ENCODE measurements around the gene E2F3. TPM values are rescaled to one million over a fixed set of nuclear protein-coding genes. Genes with fewer than 3 reads are reported as not detected.

E2F3 gene
- total RNA-seq, result 10 to 100 TPM; 16.0 to 17.0 TPM

GRCh38 chr6:20401205-20402091 is at the start of gene E2F3:
TSS of gene E2F3 (plus strand) at chr6:20401879. CDS start at chr6:20402233, 354 bp downstream.
- peak; percentile 77 for ATAC-seq
- no peaks in the 10 kb centered on the region for H3K27me3 Mint-ChIP-seq
- H3K9me3 Mint-ChIP-seq, result no peaks in the 10 kb centered on the region
- POLR2A ChIA-PET, result interaction anchor here (1.5 to 5.9 kb wide), 4 partner anchors 34 to 141 kb away, joined by 4 to 60 read pairs (median 7); no protein-coding TSS in a partner anchor
- intact Hi-C loops (cut with micrococcal nuclease), result loop anchor here (2.0 to 5.0 kb wide), 2 partner anchors 83 to 109 kb away; no protein-coding TSS in a partner anchor
- H3K4me3 Mint-ChIP-seq, result peak within 1 kb of the TSS; percentile 86
- TF ChIP-seq CTCF (IDR thresholded peaks at IDR 0.05), result no peak
- CTCF ChIA-PET, result interaction anchor here (1.0 to 1.4 kb wide), 2 partner anchors 34 to 110 kb away, joined by 3 to 4 read pairs; no protein-coding TSS in a partner anchor
- peak; percentile 100 for DNase-seq
- peaks cover 17% of the 10 kb centered on the region for H3K36me3 Mint-ChIP-seq (ENCODE audit: low read depth)
- peak within 1 kb of the TSS; percentile 99 for H3K27ac Mint-ChIP-seq
- peaks cover 24% of the 10 kb centered on the region for H3K4me1 Mint-ChIP-seq (ENCODE audit: low read depth)

- TF ChIP-seq CTCF (IDR thresholded peaks at IDR 0.05), result no peak
- ChIA-PET CTCF (interaction anchor here (1.4 kb wide), 1 partner anchor 11 kb away, joined by 4 read pairs; no protein-coding TSS in a partner anchor), POLR2A (interaction anchor here (1.1 kb wide), 1 partner anchor 32 kb away, joined by 3 read pairs; no protein-coding TSS in a partner anchor)
- Mint-ChIP-seq H3K27me3 (no peaks in the 10 kb centered on the region), H3K4me3 (no peak overlapping the region), H3K9me3 (peaks cover 5% of the 10 kb centered on the region), H3K27ac (no peak overlapping the region), H3K36me3 (ENCODE audit: low read depth) (no peaks in the 10 kb centered on the region), H3K4me1 (ENCODE audit: low read depth) (peaks cover 9% of the 10 kb centered on the region)
- ATAC-seq (peak; percentile 79), DNase-seq (peak; percentile 36)
- intact Hi-C loops (cut with micrococcal nuclease), result no loop called here
These were observed 49.3 kb upstream of the E2F3 start for GRCh38 chr6:20352346-20352745.

GRCh38 chr6:20353134-20353533 is 48.5 kb upstream of the E2F3 start:
- intact Hi-C loops (cut with micrococcal nuclease), result no loop called here
- DNase-seq (no peak), ATAC-seq (no peak)
- Mint-ChIP-seq H3K9me3 (peaks cover 5% of the 10 kb centered on the region), H3K4me1 (ENCODE audit: low read depth) (peaks cover 9% of the 10 kb centered on the region), H3K27ac (no peak overlapping the region), H3K36me3 (ENCODE audit: low read depth) (no peaks in the 10 kb centered on the region), H3K27me3 (no peaks in the 10 kb centered on the region), H3K4me3 (no peak overlapping the region)
- no peak for TF ChIP-seq CTCF (IDR thresholded peaks at IDR 0.05)
- ChIA-PET POLR2A (interaction anchor here (1.1 kb wide), 1 partner anchor 33 kb away, joined by 3 read pairs; no protein-coding TSS in a partner anchor), CTCF (no interaction called here)

GRCh38 chr6:20354366-20354765 is 47.3 kb upstream of the E2F3 start:
- no peak for DNase-seq
- POLR2A ChIA-PET, result no interaction called here
- Mint-ChIP-seq H3K4me1 (ENCODE audit: low read depth) (peaks cover 9% of the 10 kb centered on the region), H3K27me3 (no peaks in the 10 kb centered on the region), H3K36me3 (ENCODE audit: low read depth) (no peaks in the 10 kb centered on the region), H3K4me3 (no peak overlapping the region), H3K9me3 (peaks cover 5% of the 10 kb centered on the region), H3K27ac (no peak overlapping the region)
- intact Hi-C loops (cut with micrococcal nuclease), result no loop called here
- CTCF ChIA-PET, result no interaction called here
- no peak for ATAC-seq
- TF ChIP-seq CTCF (IDR thresholded peaks at IDR 0.05), result no peak

Measured in activated CD8-positive, alpha-beta T cell treated with anti-CD3 and anti-CD28 coated beads for 36 hours (primary cell).